ENCODE results near the gene SIAE. TPM values are rescaled to one million over a fixed set of nuclear protein-coding genes. Genes with fewer than 3 reads are reported as not detected.

SIAE gene
- polyA plus RNA-seq, 1 of the 3 experiments (the other 2 are of a cell fraction), result 27.9 TPM

DNA sequence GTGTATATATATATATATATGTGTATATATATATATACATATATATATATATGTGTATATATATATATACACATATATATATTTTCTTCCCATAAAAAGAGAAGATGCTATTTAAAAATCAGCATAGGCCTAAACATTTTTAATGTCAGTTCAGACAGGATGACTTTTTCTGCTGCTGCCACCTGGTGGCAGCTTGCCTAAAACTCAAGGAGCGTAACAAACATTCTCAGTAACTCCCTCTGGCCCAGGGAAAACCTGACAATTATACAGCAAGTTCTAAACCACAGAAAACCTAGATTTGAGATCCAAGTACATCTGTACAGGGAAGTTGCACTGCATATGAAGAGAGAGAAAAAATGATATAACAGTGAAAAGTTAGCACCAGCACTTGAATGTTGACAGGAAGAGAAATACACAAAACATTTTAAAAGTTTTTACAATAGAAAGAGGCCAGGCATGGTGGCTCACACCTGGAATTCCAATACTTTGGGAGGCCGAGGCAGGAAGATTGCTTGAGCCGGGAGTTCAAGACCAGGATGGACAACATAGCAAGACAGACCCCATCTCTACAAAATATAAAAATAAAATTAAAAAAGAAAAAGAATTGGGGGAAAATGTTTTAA, 87.2 kb downstream of the SIAE start (continued):
- TF ChIP-seq TEAD4 (IDR thresholded peaks at IDR 0.05; ENCODE audit: borderline replicate concordance, insufficient read depth), result no peak

DNA sequence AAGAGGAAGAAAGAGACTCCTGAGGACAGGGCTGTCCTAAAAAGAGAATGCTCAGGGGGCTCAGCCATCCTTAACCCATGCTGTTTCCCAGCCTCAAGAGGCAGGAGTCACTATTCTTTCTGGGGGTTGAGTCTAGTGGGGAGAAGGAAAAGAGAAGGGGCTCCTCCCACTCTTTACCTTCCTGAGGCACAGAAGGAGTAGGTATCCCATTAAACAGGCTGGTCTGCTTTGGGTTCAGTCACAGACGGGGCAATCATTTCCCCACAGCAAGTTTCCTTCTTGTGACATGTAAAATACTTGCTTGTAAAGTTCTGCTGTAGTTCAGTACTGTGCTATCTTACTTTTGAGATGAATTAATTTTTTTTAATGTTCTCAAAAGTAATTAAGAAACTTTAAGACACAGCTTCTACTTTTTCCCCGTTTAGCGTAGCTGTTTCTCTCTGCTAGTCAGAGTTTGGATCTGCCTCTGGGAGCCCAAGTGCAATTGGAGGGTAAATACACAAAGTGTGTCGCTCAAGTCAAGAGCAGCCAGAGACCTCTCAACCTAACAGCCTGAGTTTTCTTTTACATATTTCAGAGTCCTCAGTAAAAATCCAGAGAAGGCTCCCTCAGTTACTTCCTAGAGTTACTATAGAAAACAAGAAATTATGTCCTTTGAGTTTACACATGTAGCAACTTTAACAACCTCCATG, 88.7 kb downstream of the SIAE start:
- CTCF ChIA-PET, result interaction anchor here (0.6 to 2.7 kb wide), 14 partner anchors 9 to 520 kb away, joined by 3 to 27 read pairs (median 6); partner anchors contain the start of gene OR8A1
- Histone ChIP-seq H3K9ac (no peak overlapping the region), H3K4me3 (ENCODE audit: low read depth in 2 of 2, low read length in 1 of 2) (no peak overlapping the region), H3K9me2 (no peaks in the 10 kb centered on the region), H3K4me1 (ENCODE audit: control insufficient read depth in 1 of 2, insufficient read depth in 2 of 2, low read depth in 1 of 2, low read length in 1 of 2) (no peaks in the 10 kb centered on the region), H4K20me1 (ENCODE audit: insufficient read depth) (no peaks in the 10 kb centered on the region), H3K36me3 (replicated peaks in 1 of 2; ENCODE audit: control insufficient read depth in 1 of 2, insufficient read depth in 2 of 2, low read length in 1 of 2) (no peaks in the 10 kb centered on the region), H2AFZ (ENCODE audit: low read depth) (no peak overlapping the region), H3K79me2 (ENCODE audit: insufficient read depth) (no peaks in the 10 kb centered on the region), H3K4me2 (no peak overlapping the region), H3K27ac (ENCODE audit: low read depth in 2 of 2, low read length in 1 of 2) (no peak overlapping the region), H3K27me3 (ENCODE audit: insufficient read depth) (peaks cover 46% of the 10 kb centered on the region; the same call in 1 of the 2 replicates), H3K9me3 (no peaks in the 10 kb centered on the region), H3F3A (replicated peaks; ENCODE audit: insufficient read depth) (no peaks in the 10 kb centered on the region)
- TF ChIP-seq CHD2 (IDR thresholded peaks at IDR 0.05; ENCODE audit: low read length, partially characterized antibody), result no peak
- no peak for TF ChIP-seq JUND (IDR thresholded peaks at IDR 0.05)
- no peak for TF ChIP-seq MXI1 (IDR thresholded peaks at IDR 0.05; ENCODE audit: low read depth, low read length)
- TF ChIP-seq FOSL2 (IDR thresholded peaks at IDR 0.05; ENCODE audit: borderline replicate concordance, low read depth), result no peak
- TF ChIP-seq RCOR1 (IDR thresholded peaks at IDR 0.05; ENCODE audit: low read length), result no peak
- TF ChIP-seq, protein P1, sequence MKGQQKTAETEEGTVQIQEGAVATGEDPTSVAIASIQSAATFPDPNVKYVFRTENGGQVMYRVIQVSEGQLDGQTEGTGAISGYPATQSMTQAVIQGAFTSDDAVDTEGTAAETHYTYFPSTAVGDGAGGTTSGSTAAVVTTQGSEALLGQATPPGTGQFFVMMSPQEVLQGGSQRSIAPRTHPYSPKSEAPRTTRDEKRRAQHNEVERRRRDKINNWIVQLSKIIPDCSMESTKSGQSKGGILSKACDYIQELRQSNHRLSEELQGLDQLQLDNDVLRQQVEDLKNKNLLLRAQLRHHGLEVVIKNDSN (IDR thresholded peaks at IDR 0.05; ENCODE audit: borderline replicate concordance, low read depth), result no peak
- no peak for TF ChIP-seq TAF1 (IDR thresholded peaks at IDR 0.05; ENCODE audit: borderline replicate concordance, low read depth, low read length)
- TF ChIP-seq, protein P2, sequence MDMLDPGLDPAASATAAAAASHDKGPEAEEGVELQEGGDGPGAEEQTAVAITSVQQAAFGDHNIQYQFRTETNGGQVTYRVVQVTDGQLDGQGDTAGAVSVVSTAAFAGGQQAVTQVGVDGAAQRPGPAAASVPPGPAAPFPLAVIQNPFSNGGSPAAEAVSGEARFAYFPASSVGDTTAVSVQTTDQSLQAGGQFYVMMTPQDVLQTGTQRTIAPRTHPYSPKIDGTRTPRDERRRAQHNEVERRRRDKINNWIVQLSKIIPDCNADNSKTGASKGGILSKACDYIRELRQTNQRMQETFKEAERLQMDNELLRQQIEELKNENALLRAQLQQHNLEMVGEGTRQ (IDR thresholded peaks at IDR 0.05; ENCODE audit: borderline replicate concordance, low read depth, low read length), result no peak
- TF ChIP-seq NFIC (IDR thresholded peaks at IDR 0.05; ENCODE audit: borderline replicate concordance), result no peak
- TF ChIP-seq EZH2phosphoT487 (IDR thresholded peaks at IDR 0.05; ENCODE audit: borderline replicate concordance, low read depth), result no peak
- TF ChIP-seq TEAD4 (IDR thresholded peaks at IDR 0.05; ENCODE audit: borderline replicate concordance, insufficient read depth), result no peak
- no peak for TF ChIP-seq POLR2AphosphoS5 (IDR thresholded peaks at IDR 0.05; ENCODE audit: low read depth, low read length)
- no peak for TF ChIP-seq TCF12 (IDR thresholded peaks at IDR 0.05)
- TF ChIP-seq, protein P3, sequence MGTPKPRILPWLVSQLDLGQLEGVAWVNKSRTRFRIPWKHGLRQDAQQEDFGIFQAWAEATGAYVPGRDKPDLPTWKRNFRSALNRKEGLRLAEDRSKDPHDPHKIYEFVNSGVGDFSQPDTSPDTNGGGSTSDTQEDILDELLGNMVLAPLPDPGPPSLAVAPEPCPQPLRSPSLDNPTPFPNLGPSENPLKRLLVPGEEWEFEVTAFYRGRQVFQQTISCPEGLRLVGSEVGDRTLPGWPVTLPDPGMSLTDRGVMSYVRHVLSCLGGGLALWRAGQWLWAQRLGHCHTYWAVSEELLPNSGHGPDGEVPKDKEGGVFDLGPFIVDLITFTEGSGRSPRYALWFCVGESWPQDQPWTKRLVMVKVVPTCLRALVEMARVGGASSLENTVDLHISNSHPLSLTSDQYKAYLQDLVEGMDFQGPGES (IDR thresholded peaks at IDR 0.05; ENCODE audit: low read depth, low read length), result no peak
- TF ChIP-seq, protein P4, sequence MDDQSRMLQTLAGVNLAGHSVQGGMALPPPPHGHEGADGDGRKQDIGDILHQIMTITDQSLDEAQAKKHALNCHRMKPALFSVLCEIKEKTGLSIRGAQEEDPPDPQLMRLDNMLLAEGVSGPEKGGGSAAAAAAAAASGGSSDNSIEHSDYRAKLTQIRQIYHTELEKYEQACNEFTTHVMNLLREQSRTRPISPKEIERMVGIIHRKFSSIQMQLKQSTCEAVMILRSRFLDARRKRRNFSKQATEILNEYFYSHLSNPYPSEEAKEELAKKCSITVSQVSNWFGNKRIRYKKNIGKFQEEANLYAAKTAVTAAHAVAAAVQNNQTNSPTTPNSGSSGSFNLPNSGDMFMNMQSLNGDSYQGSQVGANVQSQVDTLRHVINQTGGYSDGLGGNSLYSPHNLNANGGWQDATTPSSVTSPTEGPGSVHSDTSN (IDR thresholded peaks at IDR 0.05), result no peak
- WGBS (ENCODE audit: low lambda C conversion rate), result 10% methylated on average over 4 of the region's 4 CpGs
- POLR2A ChIA-PET, result no interaction called here
- DNase-seq, result no peak

Data from SK-N-SH (cell line).